GM12864 (cell line): ENCODE results near the gene EYA2.

Experiments used
- DNase-seq: peaks from one replicate; pipeline ENCODE4 v3.0.0-alpha.2; 2011; ENCODE audit warnings: low read depth
- H3K4me3 ChIP-seq: 2 replicates; pipeline ENCODE4 v1.5.1; 2011; ENCODE audit warnings: mild to moderate bottlenecking, low read depth, low read length, control low read depth
- TF ChIP-seq, protein P1 (sequence below): IDR thresholded peaks from 2 replicates; pipeline ENCODE4 v1.5.1; 2011; ENCODE audit warnings: low read depth, mild to moderate bottlenecking, moderate library complexity, low read length, control low read depth, inconsistent platforms; ENCODE audit errors: missing control alignments

The EYA2 gene

DNA sequence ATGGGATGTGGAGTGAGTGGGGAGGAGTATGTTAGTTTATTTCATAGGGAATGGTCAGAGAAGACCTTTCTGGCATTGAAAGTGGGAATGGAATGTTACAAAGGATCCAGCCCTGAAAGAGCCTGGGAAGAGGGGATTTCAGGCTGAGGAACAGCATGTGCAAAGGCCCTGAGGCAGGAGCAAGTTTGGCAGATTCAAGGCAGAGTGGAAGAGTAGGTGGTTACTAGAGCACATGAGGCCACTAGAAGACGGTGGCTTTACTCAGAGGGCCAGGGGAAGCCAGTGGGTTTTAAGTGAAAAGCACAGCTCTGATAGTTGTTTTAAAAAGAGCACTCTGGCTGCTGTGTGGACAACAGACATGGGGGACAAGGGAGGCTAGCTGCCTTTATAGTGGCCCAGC, 234.7 kb downstream of the EYA2 start:
- DNase-seq = no peak
- H3K4me3 ChIP-seq = no peak overlapping the region
- TF ChIP-seq, protein P1, sequence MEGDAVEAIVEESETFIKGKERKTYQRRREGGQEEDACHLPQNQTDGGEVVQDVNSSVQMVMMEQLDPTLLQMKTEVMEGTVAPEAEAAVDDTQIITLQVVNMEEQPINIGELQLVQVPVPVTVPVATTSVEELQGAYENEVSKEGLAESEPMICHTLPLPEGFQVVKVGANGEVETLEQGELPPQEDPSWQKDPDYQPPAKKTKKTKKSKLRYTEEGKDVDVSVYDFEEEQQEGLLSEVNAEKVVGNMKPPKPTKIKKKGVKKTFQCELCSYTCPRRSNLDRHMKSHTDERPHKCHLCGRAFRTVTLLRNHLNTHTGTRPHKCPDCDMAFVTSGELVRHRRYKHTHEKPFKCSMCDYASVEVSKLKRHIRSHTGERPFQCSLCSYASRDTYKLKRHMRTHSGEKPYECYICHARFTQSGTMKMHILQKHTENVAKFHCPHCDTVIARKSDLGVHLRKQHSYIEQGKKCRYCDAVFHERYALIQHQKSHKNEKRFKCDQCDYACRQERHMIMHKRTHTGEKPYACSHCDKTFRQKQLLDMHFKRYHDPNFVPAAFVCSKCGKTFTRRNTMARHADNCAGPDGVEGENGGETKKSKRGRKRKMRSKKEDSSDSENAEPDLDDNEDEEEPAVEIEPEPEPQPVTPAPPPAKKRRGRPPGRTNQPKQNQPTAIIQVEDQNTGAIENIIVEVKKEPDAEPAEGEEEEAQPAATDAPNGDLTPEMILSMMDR = no peak

DNA sequence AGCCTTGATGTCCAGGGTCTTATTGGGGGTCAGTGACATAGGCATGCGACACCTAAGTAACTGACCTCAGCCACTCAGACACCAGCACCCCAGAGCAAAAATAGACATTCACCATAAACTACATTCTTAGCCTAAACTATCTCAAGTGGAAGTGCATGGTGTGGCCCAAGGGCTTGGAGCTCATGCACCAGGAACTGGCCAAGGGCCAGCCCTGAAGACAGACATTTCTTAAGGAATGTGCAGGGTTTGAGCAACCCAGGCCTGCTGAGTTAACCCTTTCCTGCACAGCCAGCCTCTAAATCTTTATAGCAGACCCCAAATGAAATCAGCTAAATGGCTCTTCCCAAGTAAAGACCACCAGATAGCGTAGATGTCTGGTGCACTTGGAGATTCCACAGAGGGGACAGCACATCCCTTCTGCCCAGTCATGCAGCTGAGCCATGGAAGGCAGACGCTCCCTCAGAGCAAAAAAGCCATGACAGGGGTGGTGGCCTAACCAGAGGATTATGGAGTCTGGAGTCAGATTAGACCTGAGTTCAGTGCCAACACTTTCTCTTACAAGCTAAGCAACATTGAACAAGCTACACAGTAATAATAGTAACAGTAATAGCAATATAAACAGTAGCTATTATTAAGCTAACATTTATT, 239.3 kb downstream of the EYA2 start:
- DNase-seq = no peak
- TF ChIP-seq, protein P1 = no peak
- H3K4me3 ChIP-seq = no peak overlapping the region

- TF ChIP-seq, protein P1 = no peak
- DNase-seq = no peak
- H3K4me3 ChIP-seq = no peak overlapping the region
Measured at GRCh38 chr20:47136782-47137181, 242.1 kb downstream of the EYA2 start.

DNA sequence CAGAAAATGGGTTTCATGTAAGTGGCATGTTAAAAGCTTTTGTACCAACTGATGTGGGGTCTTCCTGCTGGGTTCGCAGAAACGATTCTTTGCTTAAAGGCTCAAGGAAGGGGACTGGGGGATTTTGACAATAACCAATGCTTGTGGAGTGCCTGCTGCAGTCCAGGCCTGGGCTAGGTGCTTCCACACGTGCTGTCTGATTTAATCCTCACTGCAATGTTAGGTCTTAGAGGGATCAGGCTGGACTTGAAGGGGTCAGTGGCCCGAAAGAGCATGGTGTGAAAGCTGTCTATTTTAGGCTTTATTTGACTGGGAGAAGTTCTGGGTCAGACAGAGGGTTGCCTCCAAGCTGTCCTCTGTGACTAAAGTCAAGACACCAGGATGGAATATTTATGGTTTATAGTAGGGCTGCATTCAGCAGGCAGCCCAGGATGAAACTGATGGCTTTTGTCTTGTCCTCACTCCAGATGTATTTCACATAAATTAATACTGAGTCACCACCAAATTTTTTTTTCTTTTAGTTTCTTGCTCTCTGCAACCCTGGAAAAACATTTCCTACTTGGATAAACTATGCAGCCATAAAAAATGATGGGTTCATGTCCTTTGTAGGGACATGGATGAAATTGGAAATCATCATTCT, 242.7 kb downstream of the EYA2 start:
- H3K4me3 ChIP-seq = no peak overlapping the region
- DNase-seq = no peak
- TF ChIP-seq, protein P1 = no peak

DNA sequence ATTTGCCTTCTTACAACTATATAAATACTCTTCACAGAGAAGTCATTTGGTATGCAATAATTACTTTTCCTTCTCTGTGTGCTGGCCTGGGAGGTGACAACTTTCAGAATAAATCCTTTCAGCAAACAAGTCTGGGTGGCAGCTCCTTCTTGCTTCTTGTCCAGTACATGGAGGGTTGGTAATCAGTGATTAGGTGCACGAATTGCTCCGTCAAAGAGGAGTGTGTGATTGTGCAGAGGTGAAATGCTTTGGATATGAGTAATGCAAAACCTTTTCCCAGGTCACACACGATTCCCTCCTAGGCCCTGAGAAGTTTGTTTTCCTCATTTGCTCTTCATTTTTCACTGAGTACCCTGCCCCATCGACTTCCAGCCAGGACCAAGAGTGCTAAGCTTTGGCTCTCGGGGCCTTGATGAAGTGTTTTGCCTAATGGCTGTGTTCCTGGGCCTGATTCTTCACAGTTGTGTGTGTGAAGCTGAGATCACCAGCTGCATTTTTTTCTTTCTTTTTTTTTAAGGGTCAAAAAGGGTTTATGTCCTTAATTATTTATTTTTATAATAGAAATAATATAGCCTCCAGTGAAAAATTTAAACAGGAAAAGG, 245.4 kb downstream of the EYA2 start:
- H3K4me3 ChIP-seq = no peak overlapping the region
- no peak for DNase-seq
- TF ChIP-seq, protein P1 = no peak

DNA sequence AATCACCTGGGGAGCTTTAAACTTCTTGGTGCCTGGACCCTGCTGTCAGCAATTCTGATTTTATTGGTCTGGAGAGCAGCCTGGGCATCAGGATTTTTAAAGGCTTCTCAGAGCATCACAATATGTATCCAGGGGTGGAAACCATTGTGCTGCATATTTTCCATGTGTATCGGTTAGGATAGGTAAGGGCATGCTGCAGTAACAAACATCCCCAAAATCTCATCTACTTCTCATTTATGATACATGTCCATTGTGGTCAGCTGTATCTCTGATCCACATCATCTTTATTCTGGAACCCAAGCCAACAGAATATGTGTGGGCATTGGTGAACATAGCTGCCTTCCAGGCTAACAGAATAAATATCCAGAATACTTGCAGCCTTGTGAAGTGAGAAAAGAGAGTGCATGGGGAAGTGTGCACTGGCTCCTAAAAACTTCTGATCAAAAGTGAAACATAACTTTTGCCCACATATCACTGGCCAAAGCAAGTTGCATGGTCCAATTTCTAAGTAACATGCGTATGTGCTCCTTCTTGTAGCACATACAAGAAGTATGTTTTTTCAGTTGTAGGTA, 246.8 kb downstream of the EYA2 start:
- TF ChIP-seq, protein P1 = no peak
- no peak overlapping the region for H3K4me3 ChIP-seq
- DNase-seq = no peak
